ENCODE results near the gene EMP3.

DNA sequence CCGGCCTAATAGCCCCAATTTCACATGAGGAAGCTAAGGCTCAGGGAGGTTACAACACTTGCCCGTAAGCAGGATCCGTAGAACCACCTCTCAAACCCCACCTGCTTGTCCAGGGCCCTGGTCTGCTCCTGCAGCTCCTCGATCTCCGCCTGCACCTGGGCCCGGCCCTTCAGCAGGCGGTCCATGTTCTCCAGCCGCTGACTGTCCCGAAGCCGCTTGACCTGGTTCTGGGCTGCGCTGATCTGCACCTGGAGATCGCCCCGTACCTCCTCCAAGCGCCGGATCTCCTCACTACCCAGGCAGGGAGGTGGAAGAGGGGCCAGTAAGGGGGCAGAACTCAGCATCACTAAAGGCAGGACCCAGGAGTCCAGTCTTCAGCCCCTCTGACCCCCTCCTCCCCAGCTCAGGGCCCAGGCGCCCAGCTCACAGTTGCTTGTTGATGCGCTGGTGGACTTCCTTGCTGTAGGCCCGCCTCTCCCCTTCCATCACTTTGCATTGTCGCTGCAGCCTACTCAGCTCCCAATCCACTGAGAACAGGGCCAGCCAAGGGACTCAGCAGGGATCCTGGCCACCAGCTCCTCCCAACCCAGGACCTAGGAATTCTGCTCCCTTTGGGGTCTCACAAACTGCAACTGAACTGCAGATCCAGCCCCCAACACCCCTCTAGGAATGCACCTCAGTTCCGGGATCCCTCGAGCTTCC lies 6.9 kb upstream of the EMP3 start:
- TF ChIP-seq POLR2A (IDR thresholded peaks at IDR 0.05; ENCODE audit: low read depth, low read length) (no peak), TAF1 (IDR thresholded peaks at IDR 0.05; ENCODE audit: low read depth, low read length) (no peak), PAX5 (IDR thresholded peaks at IDR 0.05; ENCODE audit: insufficient read depth, low read length, severe bottlenecking) (no peak)
